Measurements from ENCODE around the gene DACT2.

Gene DACT2

GRCh38 chr6:168364793-168365421 is 45.3 kb upstream of the DACT2 start:
- no peak overlapping the region for H3K4me3 ChIP-seq (ENCODE audit: low read length)
- no peak for TF ChIP-seq CTCF (conservative IDR thresholded peaks at IDR 0.05; ENCODE audit: low read length)
- DNase-seq (ENCODE audit: low read depth) = no peak

GRCh38 chr6:168363811-168364792 is 44.5 kb upstream of the DACT2 start:
- TF ChIP-seq CTCF (conservative IDR thresholded peaks at IDR 0.05; ENCODE audit: low read length) = no peak
- no peak for DNase-seq (ENCODE audit: low read depth)
- no peak overlapping the region for H3K4me3 ChIP-seq (ENCODE audit: low read length)

GRCh38 chr6:168363302-168363701 is 43.7 kb upstream of the DACT2 start:
- TF ChIP-seq CTCF (conservative IDR thresholded peaks at IDR 0.05; ENCODE audit: low read length) = no peak
- no peak overlapping the region for H3K4me3 ChIP-seq (ENCODE audit: low read length)
- DNase-seq (ENCODE audit: low read depth) = no peak

- no peak overlapping the region for H3K4me3 ChIP-seq (ENCODE audit: low read length)
- no peak for TF ChIP-seq CTCF (conservative IDR thresholded peaks at IDR 0.05; ENCODE audit: low read length)
Measured at GRCh38 chr6:168362276-168362990, 42.9 kb upstream of the DACT2 start.

GRCh38 chr6:168361766-168362165 is 42.2 kb upstream of the DACT2 start:
- no peak for DNase-seq (ENCODE audit: low read depth)
- H3K4me3 ChIP-seq (ENCODE audit: low read length) = no peak overlapping the region
- no peak for TF ChIP-seq CTCF (conservative IDR thresholded peaks at IDR 0.05; ENCODE audit: low read length)

More at GRCh38 chr6:168362276-168362990, 42.9 kb upstream of the DACT2 start:
- DNase-seq (ENCODE audit: low read depth) = no peak

- H3K4me3 ChIP-seq (ENCODE audit: low read length) = no peak overlapping the region
- no peak for DNase-seq (ENCODE audit: low read depth)
- no peak for TF ChIP-seq CTCF (conservative IDR thresholded peaks at IDR 0.05; ENCODE audit: low read length)
Measured at GRCh38 chr6:168359794-168360193, 40.2 kb upstream of the DACT2 start.
